OCI-LY3 (cell line): Measurements from ENCODE around the gene STUB1.

Source experiments
- H2AFZ ChIP-seq: fragments of 200-600, 300-600 bp; shearing (Covaris generic); 2 replicates; pipeline ENCODE4 v1.6.0; 2014; ENCODE audit warnings: antibody characterized with exemption, low read depth, low read length
- H3K27ac ChIP-seq: fragments of 200-600, 300-600 bp; sonication (generic); 2 replicates; pipeline ENCODE4 v1.5.1; 2014; ENCODE audit warnings: mild to moderate bottlenecking, low read length, moderate library complexity, mixed read lengths
- H3K27me3 ChIP-seq: fragments of 200-600, 300-600 bp; sonication (generic); 2 replicates; pipeline ENCODE4 v1.6.1; 2014; ENCODE audit warnings: low read depth, low read length, mixed read lengths
- H3K36me3 ChIP-seq: fragments of 200-600, 300-600 bp; sonication (generic); replicated peaks from 2 replicates; pipeline ENCODE3; 2014; ENCODE audit warnings: low read depth, low read length, mixed read lengths
- H3K4me1 ChIP-seq: fragments of 300-600, 200-600 bp; sonication (generic); 2 replicates; pipeline ENCODE4 v1.6.1; 2014; ENCODE audit warnings: low read length, mixed read lengths
- H3K4me2 ChIP-seq: fragments of 200-600, 300-600 bp; sonication (generic); 2 replicates; pipeline ENCODE4 v1.6.1; 2014; ENCODE audit warnings: low read length, mixed read lengths
- H3K4me3 ChIP-seq: fragments of 300-600, 200-600 bp; sonication (generic); 2 replicates; pipeline ENCODE4 v1.5.1; 2014; ENCODE audit warnings: antibody characterized with exemption, mild to moderate bottlenecking, low read length, moderate library complexity
- H3K79me2 ChIP-seq: fragments of 300-600, 200-600 bp; shearing (Covaris generic); 2 replicates; pipeline ENCODE4 v1.6.1; 2014; ENCODE audit warnings: mild to moderate bottlenecking, low read length, mixed read lengths
- H3K9ac ChIP-seq: fragments of 300-600, 200-600 bp; shearing (Covaris generic); 2 replicates; pipeline ENCODE4 v1.6.0; 2014; ENCODE audit warnings: mild to moderate bottlenecking, low read length, moderate library complexity
- H3K9me3 ChIP-seq: fragments of 200-600, 300-600 bp; shearing (Covaris generic); 2 replicates; pipeline ENCODE4 v1.6.1; 2014; ENCODE audit warnings: low read length, mixed read lengths; ENCODE audit not compliant: insufficient read depth
- H4K20me1 ChIP-seq: fragments of 200-600, 300-600 bp; sonication (generic); 2 replicates; pipeline ENCODE4 v1.6.1; 2016; ENCODE audit warnings: low read length, mixed read lengths; ENCODE audit not compliant: insufficient read depth
- CTCF ChIP-seq: fragments of 200-600, 300-600 bp; sonication (generic); IDR thresholded peaks from 2 replicates; pipeline ENCODE4 v1.5.1; 2014; ENCODE audit warnings: antibody characterized with exemption, low read length, low read depth
- EZH2phosphoT487 ChIP-seq: fragments of 200-600 bp; shearing (Covaris generic); IDR thresholded peaks from 2 replicates; pipeline ENCODE4 v1.6.1; 2018; ENCODE audit warnings: antibody characterized with exemption, mixed run types, low read depth

Gene STUB1

DNA sequence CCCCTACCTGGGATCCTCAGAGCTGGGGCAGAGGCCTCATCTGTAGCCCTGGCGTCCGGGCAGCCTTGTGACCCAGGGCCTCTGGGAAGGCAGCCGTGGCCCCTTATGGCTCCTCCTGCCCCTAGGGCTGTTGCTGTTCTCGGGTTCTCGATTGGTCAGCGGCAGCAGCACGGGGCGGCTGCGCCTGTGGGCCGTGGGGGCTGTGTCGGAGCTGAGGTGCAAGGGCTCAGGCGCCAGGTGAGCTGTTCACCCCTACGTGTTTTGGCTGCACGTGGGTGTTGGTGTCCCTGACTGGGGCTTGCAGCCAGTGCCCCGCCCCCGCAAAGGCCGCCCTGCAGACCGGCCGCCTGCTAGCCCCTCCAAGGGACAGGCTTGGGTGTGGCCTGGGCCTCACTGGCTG lies 18.1 kb upstream of the STUB1 start:
- Histone ChIP-seq H3K4me2 (no peak overlapping the region), H2AFZ (no peak overlapping the region), H4K20me1 (no peaks in the 10 kb centered on the region), H3K9me3 (no peaks in the 10 kb centered on the region), H3K36me3 (peaks cover 4% of the 10 kb centered on the region), H3K79me2 (no peaks in the 10 kb centered on the region), H3K4me3 (no peak overlapping the region), H3K27ac (no peak overlapping the region), H3K9ac (no peak overlapping the region), H3K4me1 (peaks cover 3% of the 10 kb centered on the region; the same call in 1 of the 2 replicates), H3K27me3 (no peaks in the 10 kb centered on the region)
- TF ChIP-seq EZH2phosphoT487 (no peak), CTCF (no peak)

GRCh38 chr16:662597-662996 lies 17.6 kb upstream of the STUB1 start:
- Histone ChIP-seq H3K4me1 (peaks cover 7% of the 10 kb centered on the region; the same call in 1 of the 2 replicates), H3K4me3 (no peak overlapping the region), H2AFZ (no peak overlapping the region), H3K9me3 (no peaks in the 10 kb centered on the region), H3K4me2 (no peak overlapping the region), H3K36me3 (peaks cover 4% of the 10 kb centered on the region), H3K9ac (no peak overlapping the region), H3K27me3 (no peaks in the 10 kb centered on the region), H4K20me1 (no peaks in the 10 kb centered on the region), H3K27ac (no peak overlapping the region), H3K79me2 (no peaks in the 10 kb centered on the region)
- TF ChIP-seq EZH2phosphoT487, result no peak
- TF ChIP-seq CTCF, result no peak

- Histone ChIP-seq H3K4me2 (no peak overlapping the region), H4K20me1 (no peaks in the 10 kb centered on the region), H3K27ac (no peak overlapping the region), H3K27me3 (no peaks in the 10 kb centered on the region), H3K36me3 (peaks cover 15% of the 10 kb centered on the region), H3K79me2 (peaks cover 21% of the 10 kb centered on the region), H3K9me3 (no peaks in the 10 kb centered on the region), H3K4me3 (no peak overlapping the region), H3K4me1 (peaks cover 12% of the 10 kb centered on the region), H2AFZ (no peak overlapping the region), H3K9ac (no peak overlapping the region)
- TF ChIP-seq CTCF (no peak), EZH2phosphoT487 (no peak)
Observed at GRCh38 chr16:666572-666971, 13.6 kb upstream of the STUB1 start.

GRCh38 chr16:667113-667779 lies 13.0 kb upstream of the STUB1 start:
- no peak for TF ChIP-seq EZH2phosphoT487
- no peak for TF ChIP-seq CTCF
- peak overlapping the region; percentile 97 for H3K4me3 ChIP-seq
- H2AFZ ChIP-seq, result no peak overlapping the region

More at GRCh38 chr16:667113-667779, 13.0 kb upstream of the STUB1 start:
- Histone ChIP-seq H3K79me2 (peaks cover 21% of the 10 kb centered on the region), H3K36me3 (peaks cover 19% of the 10 kb centered on the region), H4K20me1 (no peaks in the 10 kb centered on the region), H3K9me3 (no peaks in the 10 kb centered on the region), H3K4me2 (peak overlapping the region; percentile 63), H3K27ac (0 out of 2 replicates have a peak overlapping the region, but pooled peaks have one; percentile 0), H3K9ac (peak overlapping the region; percentile 26; the same call in 1 of the 2 replicates), H3K27me3 (no peaks in the 10 kb centered on the region), H3K4me1 (peaks cover 12% of the 10 kb centered on the region)
